BLaER1 (cell line): Measurements from ENCODE around the gene CHST8.

Source experiments
- H3K27ac ChIP-seq: shearing (Covaris generic); formaldehyde crosslinking; 2 replicates; pipeline ENCODE4 v1.8.1; 2022
- H3K27me3 ChIP-seq: shearing (Covaris generic); formaldehyde crosslinking; 2 replicates; pipeline ENCODE4 v1.8.1; 2022
- H3K36me3 ChIP-seq: shearing (Covaris generic); formaldehyde crosslinking; 2 replicates; pipeline ENCODE4 v1.8.1; 2022
- H3K4me1 ChIP-seq: shearing (Covaris generic); formaldehyde crosslinking; 2 replicates; pipeline ENCODE4 v1.8.1; 2022
- H3K4me2 ChIP-seq: shearing (Covaris generic); formaldehyde crosslinking; 2 replicates; pipeline ENCODE4 v1.8.1; 2022
- H3K4me3 ChIP-seq: shearing (Covaris generic); formaldehyde crosslinking; 2 replicates; pipeline ENCODE4 v1.8.1; 2022
- H3K9ac ChIP-seq: shearing (Covaris generic); formaldehyde crosslinking; 2 replicates; pipeline ENCODE4 v1.8.1; 2022
- H3K9me3 ChIP-seq: shearing (Covaris generic); formaldehyde crosslinking; 2 replicates; pipeline ENCODE4 v1.8.1; 2022
- H4K20me1 ChIP-seq: shearing (Covaris generic); formaldehyde crosslinking; 2 replicates; pipeline ENCODE4 v1.8.1; 2022
- Cebpa-rat ChIP-seq: shearing (Covaris generic); IDR thresholded peaks from 2 replicates; pipeline ENCODE4 v1.8.1; 2022

CHST8 gene

GRCh38 chr19:33720155-33720493 lies 98.4 kb downstream of the CHST8 start:
- Histone ChIP-seq H3K4me1 (peaks cover 7% of the 10 kb centered on the region), H4K20me1 (no peaks in the 10 kb centered on the region), H3K4me3 (no peak overlapping the region), H3K27ac (no peak overlapping the region), H3K9ac (no peak overlapping the region), H3K9me3 (no peaks in the 10 kb centered on the region), H3K27me3 (no peaks in the 10 kb centered on the region), H3K4me2 (no peak overlapping the region), H3K36me3 (no peaks in the 10 kb centered on the region)
- TF ChIP-seq Cebpa-rat: no peak

- Histone ChIP-seq H3K4me3 (no peak overlapping the region), H3K27me3 (no peaks in the 10 kb centered on the region), H3K4me2 (no peak overlapping the region), H3K9ac (no peak overlapping the region), H3K4me1 (peaks cover 8% of the 10 kb centered on the region), H4K20me1 (no peaks in the 10 kb centered on the region), H3K27ac (no peak overlapping the region), H3K36me3 (no peaks in the 10 kb centered on the region), H3K9me3 (no peaks in the 10 kb centered on the region)
- TF ChIP-seq Cebpa-rat: no peak
Observed at GRCh38 chr19:33720691-33721682, 99.2 kb downstream of the CHST8 start.

GRCh38 chr19:33721735-33722297 lies 100.1 kb downstream of the CHST8 start:
- H3K4me1 ChIP-seq: peaks cover 8% of the 10 kb centered on the region
- H3K4me3 ChIP-seq: no peak overlapping the region
- TF ChIP-seq Cebpa-rat: no peak
- no peak overlapping the region for H3K27ac ChIP-seq
- no peaks in the 10 kb centered on the region for H3K9me3 ChIP-seq
- H3K36me3 ChIP-seq: no peaks in the 10 kb centered on the region
- no peak overlapping the region for H3K4me2 ChIP-seq
- H4K20me1 ChIP-seq: no peaks in the 10 kb centered on the region
- H3K9ac ChIP-seq: no peak overlapping the region
- no peaks in the 10 kb centered on the region for H3K27me3 ChIP-seq

- Histone ChIP-seq H3K4me2 (no peak overlapping the region), H3K4me3 (no peak overlapping the region), H3K9me3 (no peaks in the 10 kb centered on the region), H4K20me1 (no peaks in the 10 kb centered on the region), H3K36me3 (no peaks in the 10 kb centered on the region), H3K27ac (no peak overlapping the region), H3K4me1 (peaks cover 8% of the 10 kb centered on the region), H3K9ac (no peak overlapping the region), H3K27me3 (no peaks in the 10 kb centered on the region)
- TF ChIP-seq Cebpa-rat: no peak
Observed at GRCh38 chr19:33722456-33723239, 100.9 kb downstream of the CHST8 start.

GRCh38 chr19:33723512-33723911 lies 101.8 kb downstream of the CHST8 start:
- Histone ChIP-seq H3K9ac (no peak overlapping the region), H3K9me3 (no peaks in the 10 kb centered on the region), H3K4me1 (peaks cover 8% of the 10 kb centered on the region), H3K36me3 (no peaks in the 10 kb centered on the region), H3K27ac (no peak overlapping the region), H3K4me3 (no peak overlapping the region), H3K27me3 (no peaks in the 10 kb centered on the region), H4K20me1 (no peaks in the 10 kb centered on the region), H3K4me2 (no peak overlapping the region)
- TF ChIP-seq Cebpa-rat: no peak

- TF ChIP-seq Cebpa-rat: no peak
- Histone ChIP-seq H3K4me2 (peak overlapping the region; percentile 22), H3K27me3 (no peaks in the 10 kb centered on the region), H3K9ac (no peak overlapping the region), H3K9me3 (no peaks in the 10 kb centered on the region), H3K4me3 (no peak overlapping the region), H3K4me1 (peaks cover 8% of the 10 kb centered on the region), H4K20me1 (no peaks in the 10 kb centered on the region), H3K36me3 (no peaks in the 10 kb centered on the region), H3K27ac (no peak overlapping the region)
Observed at GRCh38 chr19:33724021-33724720, 102.4 kb downstream of the CHST8 start.

GRCh38 chr19:33724721-33725060 lies 102.9 kb downstream of the CHST8 start:
- Histone ChIP-seq H3K9ac (no peak overlapping the region), H3K4me1 (peaks cover 8% of the 10 kb centered on the region), H3K36me3 (no peaks in the 10 kb centered on the region), H3K27ac (no peak overlapping the region), H3K4me2 (peak overlapping the region; percentile 22), H4K20me1 (no peaks in the 10 kb centered on the region), H3K27me3 (no peaks in the 10 kb centered on the region), H3K4me3 (no peak overlapping the region), H3K9me3 (no peaks in the 10 kb centered on the region)
- TF ChIP-seq Cebpa-rat: no peak

- H3K9me3 ChIP-seq: no peaks in the 10 kb centered on the region
- H3K4me3 ChIP-seq: no peak overlapping the region
- peaks cover 8% of the 10 kb centered on the region for H3K4me1 ChIP-seq
- H3K4me2 ChIP-seq: no peak overlapping the region; the same call in 1 of the 2 replicates
- H3K9ac ChIP-seq: no peak overlapping the region
- H3K27me3 ChIP-seq: no peaks in the 10 kb centered on the region
- TF ChIP-seq Cebpa-rat: no peak
- no peaks in the 10 kb centered on the region for H4K20me1 ChIP-seq
- no peak overlapping the region for H3K27ac ChIP-seq
- no peaks in the 10 kb centered on the region for H3K36me3 ChIP-seq
Observed at GRCh38 chr19:33725567-33725966, 103.8 kb downstream of the CHST8 start.

GRCh38 chr19:33726756-33727155 lies 105.0 kb downstream of the CHST8 start:
- no peak overlapping the region for H3K27ac ChIP-seq
- H3K4me3 ChIP-seq: no peak overlapping the region
- H3K27me3 ChIP-seq: no peaks in the 10 kb centered on the region
- H4K20me1 ChIP-seq: no peaks in the 10 kb centered on the region
- peaks cover 8% of the 10 kb centered on the region for H3K4me1 ChIP-seq
- no peaks in the 10 kb centered on the region for H3K36me3 ChIP-seq
- no peaks in the 10 kb centered on the region for H3K9me3 ChIP-seq
- no peak overlapping the region for H3K9ac ChIP-seq
- no peak for TF ChIP-seq Cebpa-rat
- H3K4me2 ChIP-seq: no peak overlapping the region
